ENCODE data around the gene ADGRG4.

Gene ADGRG4

DNA sequence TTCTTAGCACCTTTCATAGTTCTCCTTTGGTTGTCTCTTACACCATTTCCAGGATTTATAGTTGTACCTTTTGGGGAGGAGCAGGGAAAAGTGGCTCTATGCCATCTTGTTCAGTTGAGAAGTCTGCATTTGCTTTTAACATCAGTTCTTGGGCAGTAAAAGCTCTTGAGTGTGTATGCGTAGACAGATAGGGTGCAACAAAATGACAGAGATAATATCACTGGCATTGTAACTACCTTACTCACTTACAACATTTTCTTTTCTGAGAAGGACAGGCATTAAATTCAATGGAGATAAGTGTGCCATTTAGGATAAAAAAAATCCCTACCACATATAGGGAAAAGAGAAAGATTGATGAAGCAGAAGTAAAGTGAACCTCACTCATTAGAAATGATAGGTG is 38.9 kb downstream of the ADGRG4 start:
- H3K4me3 ChIP-seq (replicated peaks; ENCODE audit: insufficient read depth, low read length): no peak overlapping the region
- TF ChIP-seq SPI1 (IDR thresholded peaks at IDR 0.05; ENCODE audit: borderline replicate concordance, low read depth): no peak
- TF ChIP-seq POLR2AphosphoS5 (IDR thresholded peaks at IDR 0.05; ENCODE audit: low read depth): no peak
- TF ChIP-seq, protein P1, sequence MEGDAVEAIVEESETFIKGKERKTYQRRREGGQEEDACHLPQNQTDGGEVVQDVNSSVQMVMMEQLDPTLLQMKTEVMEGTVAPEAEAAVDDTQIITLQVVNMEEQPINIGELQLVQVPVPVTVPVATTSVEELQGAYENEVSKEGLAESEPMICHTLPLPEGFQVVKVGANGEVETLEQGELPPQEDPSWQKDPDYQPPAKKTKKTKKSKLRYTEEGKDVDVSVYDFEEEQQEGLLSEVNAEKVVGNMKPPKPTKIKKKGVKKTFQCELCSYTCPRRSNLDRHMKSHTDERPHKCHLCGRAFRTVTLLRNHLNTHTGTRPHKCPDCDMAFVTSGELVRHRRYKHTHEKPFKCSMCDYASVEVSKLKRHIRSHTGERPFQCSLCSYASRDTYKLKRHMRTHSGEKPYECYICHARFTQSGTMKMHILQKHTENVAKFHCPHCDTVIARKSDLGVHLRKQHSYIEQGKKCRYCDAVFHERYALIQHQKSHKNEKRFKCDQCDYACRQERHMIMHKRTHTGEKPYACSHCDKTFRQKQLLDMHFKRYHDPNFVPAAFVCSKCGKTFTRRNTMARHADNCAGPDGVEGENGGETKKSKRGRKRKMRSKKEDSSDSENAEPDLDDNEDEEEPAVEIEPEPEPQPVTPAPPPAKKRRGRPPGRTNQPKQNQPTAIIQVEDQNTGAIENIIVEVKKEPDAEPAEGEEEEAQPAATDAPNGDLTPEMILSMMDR (IDR thresholded peaks at IDR 0.05; ENCODE audit: insufficient read depth, low read length): no peak
- no peak for TF ChIP-seq GABPA (IDR thresholded peaks at IDR 0.05; ENCODE audit: low read depth)
- TF ChIP-seq, protein P2, sequence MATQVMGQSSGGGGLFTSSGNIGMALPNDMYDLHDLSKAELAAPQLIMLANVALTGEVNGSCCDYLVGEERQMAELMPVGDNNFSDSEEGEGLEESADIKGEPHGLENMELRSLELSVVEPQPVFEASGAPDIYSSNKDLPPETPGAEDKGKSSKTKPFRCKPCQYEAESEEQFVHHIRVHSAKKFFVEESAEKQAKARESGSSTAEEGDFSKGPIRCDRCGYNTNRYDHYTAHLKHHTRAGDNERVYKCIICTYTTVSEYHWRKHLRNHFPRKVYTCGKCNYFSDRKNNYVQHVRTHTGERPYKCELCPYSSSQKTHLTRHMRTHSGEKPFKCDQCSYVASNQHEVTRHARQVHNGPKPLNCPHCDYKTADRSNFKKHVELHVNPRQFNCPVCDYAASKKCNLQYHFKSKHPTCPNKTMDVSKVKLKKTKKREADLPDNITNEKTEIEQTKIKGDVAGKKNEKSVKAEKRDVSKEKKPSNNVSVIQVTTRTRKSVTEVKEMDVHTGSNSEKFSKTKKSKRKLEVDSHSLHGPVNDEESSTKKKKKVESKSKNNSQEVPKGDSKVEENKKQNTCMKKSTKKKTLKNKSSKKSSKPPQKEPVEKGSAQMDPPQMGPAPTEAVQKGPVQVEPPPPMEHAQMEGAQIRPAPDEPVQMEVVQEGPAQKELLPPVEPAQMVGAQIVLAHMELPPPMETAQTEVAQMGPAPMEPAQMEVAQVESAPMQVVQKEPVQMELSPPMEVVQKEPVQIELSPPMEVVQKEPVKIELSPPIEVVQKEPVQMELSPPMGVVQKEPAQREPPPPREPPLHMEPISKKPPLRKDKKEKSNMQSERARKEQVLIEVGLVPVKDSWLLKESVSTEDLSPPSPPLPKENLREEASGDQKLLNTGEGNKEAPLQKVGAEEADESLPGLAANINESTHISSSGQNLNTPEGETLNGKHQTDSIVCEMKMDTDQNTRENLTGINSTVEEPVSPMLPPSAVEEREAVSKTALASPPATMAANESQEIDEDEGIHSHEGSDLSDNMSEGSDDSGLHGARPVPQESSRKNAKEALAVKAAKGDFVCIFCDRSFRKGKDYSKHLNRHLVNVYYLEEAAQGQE (IDR thresholded peaks at IDR 0.05; ENCODE audit: insufficient replicate concordance, low read depth): no peak
- DNase-seq (ENCODE audit: low read depth in 1 of 2, low spot score in 1 of 2): no peak
- H3K27me3 ChIP-seq (ENCODE audit: insufficient read depth, poor library complexity, severe bottlenecking): no peaks in the 10 kb centered on the region
- H3K27ac ChIP-seq (replicated peaks): no peak overlapping the region

DNA sequence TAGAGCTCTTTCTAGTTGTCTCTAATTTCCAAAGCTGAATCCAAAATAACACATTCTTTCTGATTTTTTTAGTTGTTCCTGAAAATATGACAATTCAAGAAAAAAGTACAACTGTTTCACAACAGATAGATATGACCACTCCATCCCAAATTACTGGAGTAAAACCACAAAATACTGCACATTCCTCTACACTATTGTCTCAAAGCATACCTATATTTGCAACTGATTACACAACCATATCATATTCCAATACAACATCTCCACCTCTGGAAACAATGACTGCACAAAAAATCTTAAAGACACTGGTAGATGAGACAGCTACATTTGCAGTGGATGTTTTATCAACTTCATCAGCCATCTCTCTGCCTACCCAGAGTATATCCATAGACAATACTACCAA is 43.6 kb downstream of the ADGRG4 start:
- Histone ChIP-seq H3K27ac (replicated peaks) (no peak overlapping the region), H3K4me3 (replicated peaks; ENCODE audit: insufficient read depth, low read length) (no peak overlapping the region), H3K27me3 (ENCODE audit: insufficient read depth, poor library complexity, severe bottlenecking) (no peaks in the 10 kb centered on the region)
- no peak for DNase-seq (ENCODE audit: low read depth in 1 of 2, low spot score in 1 of 2)
- TF ChIP-seq, protein P1 (IDR thresholded peaks at IDR 0.05; ENCODE audit: insufficient read depth, low read length): no peak
- no peak for TF ChIP-seq GABPA (IDR thresholded peaks at IDR 0.05; ENCODE audit: low read depth)
- no peak for TF ChIP-seq SPI1 (IDR thresholded peaks at IDR 0.05; ENCODE audit: borderline replicate concordance, low read depth)
- TF ChIP-seq POLR2AphosphoS5 (IDR thresholded peaks at IDR 0.05; ENCODE audit: low read depth): no peak
- TF ChIP-seq, protein P2 (IDR thresholded peaks at IDR 0.05; ENCODE audit: insufficient replicate concordance, low read depth): no peak

DNA sequence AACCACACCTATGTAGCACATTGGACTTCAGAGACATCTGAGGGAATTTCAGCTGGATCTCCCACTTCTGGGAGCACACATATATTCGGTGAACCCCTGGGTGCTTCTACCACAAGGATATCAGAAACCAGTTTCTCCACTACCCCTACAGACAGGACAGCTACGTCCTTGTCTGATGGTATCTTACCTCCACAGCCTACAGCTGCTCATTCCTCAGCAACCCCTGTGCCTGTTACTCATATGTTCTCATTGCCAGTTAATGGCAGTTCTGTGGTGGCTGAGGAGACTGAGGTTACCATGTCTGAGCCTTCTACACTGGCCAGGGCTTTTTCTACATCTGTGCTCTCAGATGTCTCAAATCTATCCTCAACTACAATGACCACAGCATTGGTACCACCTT is 45.7 kb downstream of the ADGRG4 start:
- Histone ChIP-seq H3K27me3 (ENCODE audit: insufficient read depth, poor library complexity, severe bottlenecking) (no peaks in the 10 kb centered on the region), H3K4me3 (replicated peaks; ENCODE audit: insufficient read depth, low read length) (no peak overlapping the region), H3K27ac (replicated peaks) (no peak overlapping the region)
- no peak for TF ChIP-seq POLR2AphosphoS5 (IDR thresholded peaks at IDR 0.05; ENCODE audit: low read depth)
- TF ChIP-seq, protein P1 (IDR thresholded peaks at IDR 0.05; ENCODE audit: insufficient read depth, low read length): no peak
- TF ChIP-seq GABPA (IDR thresholded peaks at IDR 0.05; ENCODE audit: low read depth): no peak
- TF ChIP-seq, protein P2 (IDR thresholded peaks at IDR 0.05; ENCODE audit: insufficient replicate concordance, low read depth): no peak
- TF ChIP-seq SPI1 (IDR thresholded peaks at IDR 0.05; ENCODE audit: borderline replicate concordance, low read depth): no peak
- no peak for DNase-seq (ENCODE audit: low read depth in 1 of 2, low spot score in 1 of 2)

All from HL-60 (cell line).